OCI-LY7 (cell line): ENCODE data around the gene RMND1.

Experiments
- CTCF ChIP-seq: fragments of 200-600 bp; sonication (generic); conservative IDR thresholded peaks from 2 replicates; pipeline ENCODE4 v1.5.1; 2014; ENCODE audit warnings: mild to moderate bottlenecking, antibody characterized with exemption, low read length, moderate library complexity, mixed read lengths
- EZH2phosphoT487 ChIP-seq: fragments of 200-600 bp; sonication (generic); IDR thresholded peaks from 2 replicates; pipeline ENCODE4 v1.6.1; 2018; ENCODE audit warnings: low read depth, borderline replicate concordance, mild to moderate bottlenecking, mixed run types, antibody characterized with exemption, low read length, moderate library complexity, mixed read lengths

GRCh38 chr6:151391471-151392413 lies 60.2 kb downstream of the RMND1 start, which contains the start of gene ZBTB2:
- TF ChIP-seq CTCF = no peak
- no peak for TF ChIP-seq EZH2phosphoT487
